ENCODE measurements around the gene MEX3D.

- TF ChIP-seq CTCF (conservative IDR thresholded peaks at IDR 0.05) (no peak), ZFX (IDR thresholded peaks at IDR 0.05) (no peak)
Measured at GRCh38 chr19:1523412-1524286, 44.5 kb downstream of the MEX3D start, which contains the start of gene PLK5.

All from C4-2B (cell line).